ENCODE measurements around the gene SPTAN1.

Gene SPTAN1

DNA sequence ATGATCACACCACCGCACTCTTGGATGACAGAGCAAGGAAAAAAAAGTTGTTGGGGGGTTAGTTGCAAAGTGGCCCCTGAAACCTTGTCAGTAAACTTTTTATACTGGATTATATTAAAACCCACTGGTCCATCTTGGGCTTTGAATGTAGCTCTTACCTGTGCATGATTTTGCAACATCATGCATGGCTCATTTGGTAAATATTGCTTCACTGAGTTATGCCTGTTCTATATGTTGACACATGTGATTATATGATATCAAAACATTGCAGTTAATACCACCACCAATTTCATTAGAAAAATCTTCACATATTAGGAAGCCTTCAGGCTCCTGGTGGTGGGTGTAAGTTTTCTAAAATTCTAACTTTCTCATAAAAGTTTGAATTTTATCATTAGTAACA lies 62.3 kb downstream of the SPTAN1 start:
- TF ChIP-seq, protein P1, sequence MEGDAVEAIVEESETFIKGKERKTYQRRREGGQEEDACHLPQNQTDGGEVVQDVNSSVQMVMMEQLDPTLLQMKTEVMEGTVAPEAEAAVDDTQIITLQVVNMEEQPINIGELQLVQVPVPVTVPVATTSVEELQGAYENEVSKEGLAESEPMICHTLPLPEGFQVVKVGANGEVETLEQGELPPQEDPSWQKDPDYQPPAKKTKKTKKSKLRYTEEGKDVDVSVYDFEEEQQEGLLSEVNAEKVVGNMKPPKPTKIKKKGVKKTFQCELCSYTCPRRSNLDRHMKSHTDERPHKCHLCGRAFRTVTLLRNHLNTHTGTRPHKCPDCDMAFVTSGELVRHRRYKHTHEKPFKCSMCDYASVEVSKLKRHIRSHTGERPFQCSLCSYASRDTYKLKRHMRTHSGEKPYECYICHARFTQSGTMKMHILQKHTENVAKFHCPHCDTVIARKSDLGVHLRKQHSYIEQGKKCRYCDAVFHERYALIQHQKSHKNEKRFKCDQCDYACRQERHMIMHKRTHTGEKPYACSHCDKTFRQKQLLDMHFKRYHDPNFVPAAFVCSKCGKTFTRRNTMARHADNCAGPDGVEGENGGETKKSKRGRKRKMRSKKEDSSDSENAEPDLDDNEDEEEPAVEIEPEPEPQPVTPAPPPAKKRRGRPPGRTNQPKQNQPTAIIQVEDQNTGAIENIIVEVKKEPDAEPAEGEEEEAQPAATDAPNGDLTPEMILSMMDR (IDR thresholded peaks at IDR 0.05; ENCODE audit: low read depth, low read length), result no peak
- DNase-seq (ENCODE audit: low read depth in 2 of 2), result no peak
- no peak overlapping the region for H3K4me3 ChIP-seq (replicated peaks in 1 of 2; ENCODE audit: low read depth in 2 of 2, low read length in 2 of 2)

DNA sequence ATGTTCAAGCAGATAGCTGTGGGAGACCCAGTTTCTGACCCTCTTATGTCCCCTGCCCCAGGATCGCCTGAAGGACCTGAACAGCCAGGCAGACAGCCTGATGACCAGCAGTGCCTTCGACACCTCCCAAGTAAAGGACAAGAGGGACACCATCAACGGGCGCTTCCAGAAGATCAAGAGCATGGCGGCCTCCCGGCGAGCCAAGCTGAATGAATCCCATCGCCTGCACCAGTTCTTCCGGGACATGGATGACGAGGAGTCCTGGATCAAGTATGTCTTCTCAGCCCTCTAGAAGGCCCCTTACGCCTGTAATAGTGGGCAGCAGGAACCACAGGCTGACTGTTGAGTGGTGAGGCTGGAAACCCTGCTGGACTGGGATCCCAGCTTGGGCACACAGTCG lies 63.2 kb downstream of the SPTAN1 start:
- H3K4me3 ChIP-seq (replicated peaks in 1 of 2; ENCODE audit: low read depth in 2 of 2, low read length in 2 of 2), result no peak overlapping the region
- TF ChIP-seq, protein P1 (IDR thresholded peaks at IDR 0.05; ENCODE audit: low read depth, low read length), result no peak
- no peak for DNase-seq (ENCODE audit: low read depth in 2 of 2)

DNA sequence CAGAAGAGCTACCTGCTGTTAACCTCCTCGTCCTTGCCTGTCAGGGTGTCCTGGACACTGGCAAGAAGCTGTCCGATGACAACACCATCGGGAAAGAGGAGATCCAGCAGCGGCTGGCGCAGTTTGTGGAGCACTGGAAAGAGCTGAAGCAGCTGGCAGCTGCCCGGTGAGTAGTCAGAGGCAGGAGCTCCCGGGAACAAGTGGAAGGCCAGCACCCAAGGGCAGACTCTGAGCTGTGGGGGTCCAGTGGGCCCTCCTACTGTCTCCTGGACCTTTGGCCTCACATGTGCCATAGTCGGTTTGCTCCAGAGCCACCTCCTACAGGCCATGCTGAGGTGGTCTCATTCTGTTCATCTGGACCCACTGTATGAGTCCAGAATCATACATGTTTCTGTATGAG lies 65.6 kb downstream of the SPTAN1 start:
- DNase-seq (ENCODE audit: low read depth in 2 of 2), result no peak
- H3K4me3 ChIP-seq (replicated peaks in 1 of 2; ENCODE audit: low read depth in 2 of 2, low read length in 2 of 2), result no peak overlapping the region
- TF ChIP-seq, protein P1 (IDR thresholded peaks at IDR 0.05; ENCODE audit: low read depth, low read length), result no peak

DNA sequence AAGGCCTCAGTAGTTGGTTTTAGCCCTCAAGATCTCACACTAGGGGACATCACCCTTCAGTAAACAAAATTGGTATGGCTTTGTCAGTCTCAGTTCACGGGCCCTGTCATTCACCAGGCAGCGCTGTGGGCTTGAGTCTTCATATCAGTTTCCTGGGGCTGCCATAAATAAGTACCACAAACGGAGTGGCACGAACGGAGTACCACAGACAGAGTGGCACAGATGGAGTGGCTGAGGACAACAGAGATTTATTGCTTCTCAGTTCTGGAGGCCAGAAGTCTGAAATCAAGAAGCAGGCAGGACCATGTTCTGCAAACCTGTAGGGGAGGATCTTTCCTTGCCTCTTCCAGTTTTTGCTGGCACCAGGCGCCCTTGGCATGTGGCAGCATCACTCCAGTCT lies 66.7 kb downstream of the SPTAN1 start:
- TF ChIP-seq, protein P1 (IDR thresholded peaks at IDR 0.05; ENCODE audit: low read depth, low read length), result no peak
- H3K4me3 ChIP-seq (replicated peaks in 1 of 2; ENCODE audit: low read depth in 2 of 2, low read length in 2 of 2), result no peak overlapping the region
- DNase-seq (ENCODE audit: low read depth in 2 of 2), result no peak

DNA sequence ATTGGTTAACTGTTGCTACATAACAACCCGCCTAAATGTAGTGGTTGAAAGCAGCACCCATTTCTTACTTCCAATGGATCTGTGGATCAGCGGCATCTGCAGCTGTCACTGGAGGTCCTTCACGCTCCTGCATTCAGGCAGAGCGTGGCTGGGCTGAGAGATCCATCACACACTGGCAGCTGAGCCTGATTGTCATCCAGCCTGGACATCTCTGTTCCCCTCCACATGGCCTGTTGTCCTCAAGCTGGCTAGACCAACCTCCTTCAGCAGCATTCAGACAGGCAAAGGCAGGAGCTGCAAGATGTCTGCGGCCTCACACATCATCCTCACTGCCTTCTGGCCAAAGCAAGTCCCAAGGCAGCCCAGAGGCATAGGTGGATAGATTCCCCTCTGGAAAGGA lies 67.4 kb downstream of the SPTAN1 start:
- no peak overlapping the region for H3K4me3 ChIP-seq (replicated peaks in 1 of 2; ENCODE audit: low read depth in 2 of 2, low read length in 2 of 2)
- TF ChIP-seq, protein P1 (IDR thresholded peaks at IDR 0.05; ENCODE audit: low read depth, low read length), result no peak
- no peak for DNase-seq (ENCODE audit: low read depth in 2 of 2)

DNA sequence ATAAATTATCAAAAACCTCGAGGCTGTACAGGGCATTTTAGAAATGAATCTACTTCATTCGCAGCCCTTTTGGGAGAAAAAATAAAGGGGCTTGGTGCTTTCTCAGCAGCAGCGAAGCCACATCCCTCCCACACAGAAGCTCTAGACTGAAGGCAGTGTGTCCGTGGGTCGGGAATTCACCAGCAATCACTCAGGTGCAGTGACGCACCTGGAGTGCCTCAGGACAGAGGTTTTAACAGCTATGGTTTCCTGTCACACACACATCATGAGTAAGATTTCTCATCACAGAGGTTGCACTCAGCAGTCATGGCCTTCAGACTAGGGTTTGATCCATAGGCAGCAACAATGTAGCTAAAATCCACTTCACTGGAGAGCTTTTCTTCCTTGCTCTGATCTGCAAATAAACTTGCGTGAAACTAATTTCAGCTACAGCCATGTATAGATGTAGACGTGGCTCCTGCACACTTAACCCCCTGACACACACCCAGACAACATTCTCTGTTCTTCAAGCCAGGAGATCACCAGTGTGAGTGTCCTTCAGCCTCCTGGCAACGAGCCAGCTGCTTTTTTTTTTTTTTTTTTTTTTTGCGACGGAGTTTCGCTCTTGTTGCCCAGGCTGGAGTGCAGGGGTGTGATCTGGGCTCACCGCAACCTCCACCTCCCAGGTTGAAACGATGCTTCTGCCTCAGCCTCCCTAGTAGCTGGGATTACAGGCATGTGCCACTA lies 69.5 kb downstream of the SPTAN1 start:
- H3K4me3 ChIP-seq (replicated peaks in 1 of 2; ENCODE audit: low read depth in 2 of 2, low read length in 2 of 2), result no peak overlapping the region
- TF ChIP-seq, protein P1 (IDR thresholded peaks at IDR 0.05; ENCODE audit: low read depth, low read length), result no peak
- no peak for DNase-seq (ENCODE audit: low read depth in 2 of 2)

DNA sequence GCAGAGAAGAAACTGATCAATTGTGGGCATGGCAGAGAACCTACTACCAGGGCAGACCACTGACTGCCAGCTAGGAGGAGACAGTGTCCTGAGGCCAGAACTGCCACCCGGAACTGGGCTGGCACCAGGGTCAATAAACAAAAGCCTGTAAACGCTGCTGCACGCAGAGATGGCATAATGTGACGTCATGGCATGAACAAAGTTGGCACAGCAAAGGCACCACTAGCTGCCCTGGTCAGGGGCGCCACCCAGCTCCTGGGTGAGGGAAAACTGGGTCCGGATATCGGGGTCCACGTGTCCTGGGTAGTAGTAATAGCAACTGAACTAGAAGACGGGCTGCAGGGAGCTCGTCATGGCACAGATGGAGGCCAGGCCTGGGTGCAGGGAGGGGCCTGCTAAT lies 72.2 kb downstream of the SPTAN1 start:
- no peak for DNase-seq (ENCODE audit: low read depth in 2 of 2)
- TF ChIP-seq, protein P1 (IDR thresholded peaks at IDR 0.05; ENCODE audit: low read depth, low read length), result no peak
- H3K4me3 ChIP-seq (replicated peaks in 1 of 2; ENCODE audit: low read depth in 2 of 2, low read length in 2 of 2), result no peak overlapping the region

All from cardiac fibroblast (primary cell).